Germinal center (tissue), 1 donor: ENCODE data around the gene AKIP1.
"Not testable (repeated sequence)": the region's sequence is repeated elsewhere in the genome, so short reads cannot be mapped to it uniquely, and the experiment has no call there.

ENCODE experiments used
- DNase-seq: peaks from one replicate; pipeline ENCODE4 v3.0.0; 2012; ENCODE audit warnings: mixed read lengths, low spot score

The AKIP1 gene

DNA sequence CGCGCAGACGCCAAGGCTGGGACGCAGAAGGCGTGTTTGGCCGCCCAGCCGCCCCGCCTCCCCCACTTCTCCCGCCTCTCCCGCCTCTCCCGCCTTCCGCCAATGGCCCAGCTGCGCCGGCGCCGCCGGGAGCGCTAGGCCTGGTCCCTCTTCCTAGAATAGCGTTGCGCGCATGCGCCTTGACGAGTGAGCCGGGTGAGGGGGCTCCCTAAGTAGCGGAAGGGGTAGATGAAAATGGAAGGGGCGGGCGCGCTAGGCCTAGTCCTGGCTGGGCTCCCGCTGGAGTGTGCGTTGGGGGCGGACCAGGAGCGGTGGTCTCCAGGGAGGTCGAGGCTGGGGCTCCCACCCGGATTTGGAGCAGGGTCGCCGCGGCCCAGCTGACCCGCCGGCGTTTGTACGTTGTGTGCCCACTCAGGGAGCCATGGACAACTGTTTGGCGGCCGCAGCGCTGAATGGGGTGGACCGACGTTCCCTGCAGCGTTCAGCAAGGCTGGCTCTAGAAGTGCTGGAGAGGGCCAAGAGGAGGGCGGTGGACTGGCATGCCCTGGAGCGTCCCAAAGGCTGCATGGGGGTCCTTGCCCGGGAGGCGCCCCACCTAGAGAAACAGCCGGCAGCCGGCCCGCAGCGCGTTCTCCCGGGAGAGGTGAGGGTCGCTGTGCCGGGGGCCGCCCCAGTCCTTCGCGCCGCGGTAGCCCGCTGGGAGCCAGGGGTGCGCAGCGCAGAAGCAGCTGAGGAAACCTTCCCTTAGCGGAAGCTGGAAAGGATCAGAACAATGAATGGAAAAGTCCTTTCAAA, at the start of gene AKIP1:
AKIP1 (plus strand) TSS at position 161 of the 795 bp plus-strand sequence; CDS start at position 422, 261 bp downstream.
- DNase-seq, result peak; percentile 85

GRCh38 chr11:8863838-8864237, 47.2 kb upstream of the AKIP1 start:
- DNase-seq, result no peak

GRCh38 chr11:8865304-8865703, 45.7 kb upstream of the AKIP1 start:
- no peak for DNase-seq

GRCh38 chr11:8867035-8867434, 44.0 kb upstream of the AKIP1 start:
- DNase-seq, result no peak

GRCh38 chr11:8867931-8868631, 42.9 kb upstream of the AKIP1 start:
- DNase-seq, result no peak

GRCh38 chr11:8870411-8871170, 40.4 kb upstream of the AKIP1 start:
- peak; percentile 25 for DNase-seq

- no peak for DNase-seq
Observed at GRCh38 chr11:8871171-8871775, 39.7 kb upstream of the AKIP1 start.

- no peak for DNase-seq
Observed at GRCh38 chr11:8871962-8872361, 39.0 kb upstream of the AKIP1 start.

- no peak for DNase-seq
Observed at GRCh38 chr11:8873741-8874405, 37.1 kb upstream of the AKIP1 start.

- no peak for DNase-seq
Observed at GRCh38 chr11:8878771-8879170, 32.2 kb upstream of the AKIP1 start.

GRCh38 chr11:8881585-8881984, 29.4 kb upstream of the AKIP1 start:
- DNase-seq, result not testable (repeated sequence)

DNA sequence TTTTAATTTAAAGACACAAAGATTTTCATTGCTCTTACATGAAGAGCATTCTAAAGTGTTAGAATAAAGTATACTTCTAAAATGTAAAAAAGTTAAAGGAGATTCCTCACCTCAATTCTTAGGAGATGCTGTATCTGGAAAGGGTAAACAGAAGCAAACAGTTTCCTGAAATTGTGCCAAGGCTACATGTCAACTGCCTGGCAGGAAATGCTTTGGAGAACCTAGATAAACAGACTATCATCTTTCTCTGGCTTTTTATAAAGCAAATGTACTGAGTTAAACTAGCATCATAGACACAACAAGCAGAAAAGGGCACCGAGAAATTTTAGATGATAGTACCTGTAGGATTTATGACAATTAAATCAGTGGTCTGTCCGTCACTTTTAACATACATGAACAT, 24.7 kb upstream of the AKIP1 start:
- DNase-seq, result no peak

DNA sequence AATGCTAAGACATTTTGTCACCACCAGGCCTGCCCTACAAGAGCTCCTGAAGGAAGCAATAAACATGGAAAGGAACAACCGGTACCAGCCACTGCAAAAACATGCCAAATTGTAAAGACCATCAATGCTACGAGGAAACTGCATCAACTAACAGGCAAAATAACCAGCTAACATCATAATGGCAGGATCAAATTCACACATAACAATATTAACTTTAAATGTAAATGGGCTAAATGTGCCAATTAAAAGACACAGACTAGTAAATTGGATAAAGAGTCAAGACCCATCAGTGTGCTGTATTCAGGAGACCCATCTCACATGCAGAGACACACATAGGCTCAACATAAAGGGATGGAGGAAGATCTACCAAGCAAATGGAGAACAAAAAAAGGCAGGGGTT, 19.8 kb upstream of the AKIP1 start:
- DNase-seq, result not testable (repeated sequence)

- no peak for DNase-seq
Observed at GRCh38 chr11:8899119-8899753, 11.8 kb upstream of the AKIP1 start.

DNA sequence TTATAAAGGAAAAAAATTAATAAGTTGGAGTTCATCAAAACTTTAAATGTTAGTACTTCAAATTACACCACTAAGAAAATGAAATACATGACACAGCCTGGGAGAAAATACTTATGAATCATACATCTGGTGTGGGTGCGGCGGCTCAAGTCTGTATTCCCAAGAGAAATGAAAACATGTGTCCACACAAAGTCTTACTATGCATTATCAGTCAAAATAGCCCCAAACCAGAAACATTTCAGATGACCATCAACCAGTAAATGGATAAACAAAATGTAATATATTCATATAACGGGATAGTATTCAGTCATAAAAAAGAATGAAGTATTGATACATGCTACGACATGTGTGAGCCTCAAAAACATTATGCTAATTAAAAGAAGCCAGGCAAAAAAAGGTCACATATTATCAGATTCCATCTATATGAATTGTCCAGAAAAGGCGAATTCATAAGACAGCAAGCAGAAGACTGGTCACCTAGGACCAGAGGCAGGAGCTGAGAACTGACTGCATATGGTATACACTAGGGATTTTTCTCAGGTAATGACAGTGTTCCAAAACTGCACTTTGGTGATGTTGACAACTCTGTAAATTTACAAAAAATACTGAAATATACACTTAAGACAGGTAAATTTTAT, 5.3 kb upstream of the AKIP1 start:
- no peak for DNase-seq

GRCh38 chr11:8907116-8907515, 3.9 kb upstream of the AKIP1 start:
- DNase-seq, result no peak

- DNase-seq, result no peak
Observed at GRCh38 chr11:8908099-8908498, 2.9 kb upstream of the AKIP1 start.

GRCh38 chr11:8910649-8911026, 351 bp upstream of the AKIP1 start:
- DNase-seq, result no peak

- DNase-seq, result peak; percentile 44
Observed at GRCh38 chr11:8913961-8914660, 3.1 kb downstream of the AKIP1 start.

DNA sequence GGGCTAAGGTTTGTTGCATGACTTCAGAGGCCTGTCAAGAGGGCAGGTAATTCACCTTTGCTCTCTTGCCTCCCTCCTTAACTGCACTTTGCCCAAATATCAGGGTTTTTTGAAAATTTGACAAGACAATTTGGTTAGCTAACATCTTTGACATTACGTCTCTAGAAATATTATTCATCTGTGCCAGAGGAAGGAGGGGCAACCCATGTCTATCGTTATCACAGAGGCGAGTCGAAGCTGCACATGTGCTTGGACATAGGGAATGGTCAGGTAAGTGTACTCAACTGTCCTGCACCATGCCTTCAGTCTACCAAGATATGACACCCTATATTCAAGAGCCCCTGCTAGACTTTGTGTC, 3.7 kb downstream of the AKIP1 start:
- no peak for DNase-seq
